ENCODE data around the gene RRN3. TPM values are rescaled to one million over a fixed set of nuclear protein-coding genes. Genes with fewer than 3 reads are reported as not detected.
"Not testable (repeated sequence)": the region's sequence is repeated elsewhere in the genome, so short reads cannot be mapped to it uniquely, and the experiment has no call there.

The RRN3 gene
- total RNA-seq, 5 donors from 2014 or later (not counting 1 experiment from before 2014, with no cell fraction given), result 26.5 to 38.0 (median 37.3) TPM

DNA sequence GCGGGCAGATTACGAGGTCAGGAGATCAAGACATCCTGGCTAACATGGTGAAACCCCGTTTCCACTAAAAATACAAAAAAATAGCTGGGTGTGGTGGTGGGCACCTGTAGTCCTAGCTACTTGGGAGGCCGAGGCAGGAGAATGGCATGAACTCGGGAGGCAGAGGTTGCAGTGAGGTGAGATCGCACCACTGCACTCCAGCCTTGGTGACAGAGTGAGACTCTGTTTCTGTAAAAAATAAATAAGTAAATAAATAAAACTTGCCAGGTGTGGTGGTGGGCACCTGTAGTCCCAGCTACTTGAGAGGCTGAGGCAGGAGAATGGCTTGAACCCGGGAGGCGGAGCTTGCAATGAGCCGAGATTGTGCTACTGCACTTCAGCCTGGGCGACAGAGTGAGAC, 81.1 kb downstream of the RRN3 start:
- H3K27ac ChIP-seq (ENCODE audit: low read length); POLR2A ChIA-PET; H3K4me3 ChIP-seq (ENCODE audit: control insufficient read depth in 1 of 2, extremely low read depth in 1 of 2, low read length in 1 of 2); ATAC-seq (replicated peaks in 1 of 4); H3K9me3 ChIP-seq; H3K27me3 ChIP-seq (replicated peaks in 1 of 2; ENCODE audit: control insufficient read depth in 2 of 2, extremely low read depth in 1 of 2, insufficient read depth in 2 of 2, low read length in 1 of 2); H3K9me3 Mint-ChIP-seq; DNase-seq; H3K27me3 Mint-ChIP-seq: not testable (repeated sequence)
- WGBS (ENCODE audit: insufficient coverage), result 100% methylated on average over 3 of the region's 10 CpGs
- CTCF ChIA-PET, result interaction anchor here in 1 of 2 donors (0.6 kb wide), 1 partner anchor 30 kb away, joined by 4 read pairs; no protein-coding TSS in a partner anchor
- Histone ChIP-seq H3K4me1 (ENCODE audit: control insufficient read depth in 1 of 2, extremely low read depth in 1 of 2, insufficient read depth in 2 of 2, low read length in 2 of 2) (peaks cover 2 to 30% of the 10 kb centered on the region in 2 experiments), H3K36me3 (ENCODE audit: control insufficient read depth in 2 of 2, extremely low read depth in 1 of 2, insufficient read depth in 1 of 2, low read length in 1 of 2) (peaks cover 2 to 27% of the 10 kb centered on the region in 2 donors)
- peak overlapping the region in 1 of 3 donors; percentile 67 for H3K4me3 Mint-ChIP-seq
- peaks cover 39 to 55% (median 53%) of the 10 kb centered on the region in 3 donors for H3K4me1 Mint-ChIP-seq
- H3K36me3 Mint-ChIP-seq, result peaks cover 47% of the 10 kb centered on the region
- H3K27ac Mint-ChIP-seq, result peak overlapping the region; percentile 66 to 97

Other genes starting within 250 kb of the RRN3 start
- gene NPIPA1, start 156.8 kb downstream of the RRN3 start, total RNA-seq, result 100 to 1,000 TPM; 116 to 163 (median 134) TPM
- gene PDXDC1, start 119.2 kb downstream of the RRN3 start, total RNA-seq, result 10 to 100 TPM; 63.3 to 84.7 (median 72.4) TPM
- 10 to 100 TPM; 21.8 to 30.6 (median 28.7) TPM for gene NTAN1, start 38.2 kb downstream of the RRN3 start, total RNA-seq